Measurements from ENCODE around the gene PAM16.

DNA sequence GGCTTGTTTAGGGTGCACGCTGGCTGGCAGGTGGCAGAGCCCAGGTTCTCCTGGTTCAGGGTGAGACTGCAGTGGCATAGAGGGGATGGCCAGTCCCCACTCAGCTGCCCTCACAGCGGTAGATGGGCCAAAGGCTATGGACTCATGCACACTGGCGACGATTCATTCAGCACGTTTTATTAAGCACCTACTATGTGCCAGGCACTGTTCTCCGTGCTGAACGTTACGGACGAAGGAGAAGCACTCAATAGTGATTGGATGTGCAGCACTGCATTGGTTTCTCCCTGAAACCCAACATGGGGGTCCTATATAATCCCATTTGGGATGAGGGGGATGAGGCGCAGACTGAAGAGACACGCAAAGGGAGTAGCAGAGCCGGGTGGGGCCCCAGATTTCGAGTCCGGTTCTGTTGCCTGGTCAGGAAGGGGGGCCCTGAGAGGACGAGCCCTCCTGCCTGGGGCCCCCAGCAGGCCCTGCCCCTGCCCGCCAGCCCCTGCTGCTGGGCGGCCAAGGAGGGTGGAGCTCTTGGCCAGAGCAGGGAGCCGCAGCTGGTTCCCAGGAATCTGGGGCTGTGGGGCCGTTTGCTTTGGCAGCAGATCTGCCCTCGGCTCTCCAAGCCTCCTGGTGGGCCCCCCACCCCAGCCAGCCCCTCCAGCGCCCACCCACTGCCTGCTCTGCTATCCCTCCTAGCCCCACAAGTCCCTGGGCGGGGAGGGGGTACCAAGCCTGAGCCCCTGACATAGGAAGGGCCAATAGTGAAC lies 26.4 kb downstream of the PAM16 start:
- TF ChIP-seq CTCF (IDR thresholded peaks at IDR 0.05): no peak
- TF ChIP-seq POLR2AphosphoS5 (IDR thresholded peaks at IDR 0.05): no peak
- no peak for TF ChIP-seq POLR2A (IDR thresholded peaks at IDR 0.05)
- TF ChIP-seq EP300 (IDR thresholded peaks at IDR 0.05): no peak
